GM18502 (cell line): ENCODE measurements around the gene RASA2.

Experiments used
- ATAC-seq: cut with Tn5 transposase; IDR thresholded peaks from one replicate; pipeline ENCODE4 v1.9.1; 2021; ENCODE audit warnings: mild to moderate bottlenecking; ENCODE audit not compliant: unreplicated experiment, poor library complexity

RASA2 gene

GRCh38 chr3:141629976-141630375, 143.1 kb downstream of the RASA2 start:
- ATAC-seq = no peak

- no peak for ATAC-seq
Measured at GRCh38 chr3:141632779-141633374, 146.1 kb downstream of the RASA2 start.

- ATAC-seq = no peak
Measured at GRCh38 chr3:141642215-141642614, 155.4 kb downstream of the RASA2 start.

GRCh38 chr3:141643391-141643790, 156.6 kb downstream of the RASA2 start:
- ATAC-seq = no peak

- ATAC-seq = no peak
Measured at GRCh38 chr3:141643796-141644195, 157.0 kb downstream of the RASA2 start.

- ATAC-seq = no peak
Measured at GRCh38 chr3:141644931-141645330, 158.1 kb downstream of the RASA2 start.

GRCh38 chr3:141646760-141647561, 160.1 kb downstream of the RASA2 start:
- no peak for ATAC-seq

GRCh38 chr3:141647562-141647915, 160.7 kb downstream of the RASA2 start:
- ATAC-seq = no peak

GRCh38 chr3:141648055-141648910, 161.5 kb downstream of the RASA2 start:
- ATAC-seq = no peak

- ATAC-seq = no peak
Measured at GRCh38 chr3:141649871-141650270, 163.0 kb downstream of the RASA2 start.

- no peak for ATAC-seq
Measured at GRCh38 chr3:141650783-141651182, 164.0 kb downstream of the RASA2 start.

GRCh38 chr3:141651409-141651808, 164.6 kb downstream of the RASA2 start:
- ATAC-seq = no peak

- no peak for ATAC-seq
Measured at GRCh38 chr3:141652349-141652748, 165.5 kb downstream of the RASA2 start.

- no peak for ATAC-seq
Measured at GRCh38 chr3:141653847-141654246, 167.0 kb downstream of the RASA2 start.

- no peak for ATAC-seq
Measured at GRCh38 chr3:141655801-141656200, 169.0 kb downstream of the RASA2 start.

GRCh38 chr3:141656771-141657170, 169.9 kb downstream of the RASA2 start:
- no peak for ATAC-seq

GRCh38 chr3:141657516-141657915, 170.7 kb downstream of the RASA2 start:
- no peak for ATAC-seq

GRCh38 chr3:141659821-141660613, 173.2 kb downstream of the RASA2 start:
- no peak for ATAC-seq

- ATAC-seq = no peak
Measured at GRCh38 chr3:141660614-141660947, 173.8 kb downstream of the RASA2 start.
